Measurements from ENCODE around the gene SPIN1.

SPIN1 gene

DNA sequence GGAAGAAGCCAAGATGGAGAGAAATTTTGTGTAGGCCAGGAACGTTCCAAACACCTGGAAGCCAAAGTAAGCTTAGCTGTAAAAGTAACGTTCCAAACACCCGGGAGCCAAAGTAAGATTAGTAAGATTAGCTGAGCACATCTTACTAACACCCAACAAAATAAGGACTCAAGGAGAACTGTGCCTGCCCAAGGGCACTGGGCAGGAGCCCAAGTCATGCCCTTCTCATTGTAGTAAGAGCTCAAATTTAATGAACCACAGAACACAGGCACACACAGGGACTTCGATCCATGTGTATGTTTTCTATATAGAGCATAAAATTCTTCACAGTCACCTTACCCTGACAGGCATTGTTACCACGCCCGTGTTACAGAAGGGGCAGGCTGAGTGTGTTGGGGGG is 110.6 kb downstream of the SPIN1 start:
- DNase-seq: no peak

DNA sequence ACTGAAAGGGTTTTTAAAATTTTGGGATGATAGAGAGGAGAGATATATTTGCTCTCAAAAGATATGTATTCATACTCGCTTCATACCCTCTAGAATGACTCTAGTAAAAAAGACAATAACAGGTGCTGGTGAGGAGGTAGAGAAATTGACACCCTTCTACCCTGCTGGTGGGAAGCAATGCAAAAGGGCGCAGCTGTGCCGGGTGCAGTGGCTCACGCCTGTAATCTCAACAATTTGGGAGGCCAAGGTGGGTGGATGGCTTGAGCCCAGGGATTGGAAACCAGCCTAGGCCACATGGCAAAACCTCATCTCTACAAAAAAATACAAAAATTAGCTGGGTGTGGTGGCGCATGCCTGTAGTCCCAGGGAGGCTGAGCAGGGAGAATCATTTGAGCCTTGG is 112.8 kb downstream of the SPIN1 start:
- DNase-seq: no peak

- no peak for DNase-seq
Observed at GRCh38 chr9:88502552-88503034, 114.3 kb downstream of the SPIN1 start.

DNA sequence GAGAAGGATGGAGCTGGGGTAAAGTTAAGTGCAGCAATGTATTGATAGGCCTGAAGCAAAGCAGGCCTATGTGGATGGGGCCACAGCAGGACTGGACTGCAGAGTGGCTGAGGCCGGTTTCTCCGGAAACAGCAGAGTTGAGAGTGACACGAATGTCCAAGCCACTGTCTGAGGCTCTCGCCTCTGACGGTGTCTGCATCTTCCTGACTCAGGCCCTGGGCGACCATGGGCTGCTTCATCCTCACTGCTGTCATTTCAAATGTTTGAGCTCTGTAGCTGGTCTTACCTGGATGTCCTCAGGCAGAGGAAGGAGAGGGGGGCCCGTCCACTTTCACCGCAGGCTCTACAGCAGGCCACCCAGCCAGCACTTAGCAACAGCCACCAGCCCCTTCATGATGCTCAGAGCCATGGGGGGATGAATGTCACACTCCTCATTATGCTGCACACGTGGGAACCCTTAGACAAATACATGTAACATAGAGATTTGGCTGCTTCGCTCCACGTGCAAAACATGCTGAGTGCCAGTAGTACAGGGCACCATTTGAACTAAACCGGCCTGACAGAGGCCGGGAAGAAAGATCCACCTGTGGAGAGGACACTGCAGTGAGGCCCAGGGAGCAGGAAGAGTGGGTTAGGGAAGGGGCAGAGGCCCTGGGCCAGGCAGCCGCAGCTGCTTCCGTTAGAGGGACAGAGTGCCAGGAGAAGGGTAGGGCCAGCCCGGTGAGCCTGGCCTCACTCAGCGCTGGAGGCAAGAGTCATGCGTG is 115.0 kb downstream of the SPIN1 start:
- no peak for DNase-seq

DNA sequence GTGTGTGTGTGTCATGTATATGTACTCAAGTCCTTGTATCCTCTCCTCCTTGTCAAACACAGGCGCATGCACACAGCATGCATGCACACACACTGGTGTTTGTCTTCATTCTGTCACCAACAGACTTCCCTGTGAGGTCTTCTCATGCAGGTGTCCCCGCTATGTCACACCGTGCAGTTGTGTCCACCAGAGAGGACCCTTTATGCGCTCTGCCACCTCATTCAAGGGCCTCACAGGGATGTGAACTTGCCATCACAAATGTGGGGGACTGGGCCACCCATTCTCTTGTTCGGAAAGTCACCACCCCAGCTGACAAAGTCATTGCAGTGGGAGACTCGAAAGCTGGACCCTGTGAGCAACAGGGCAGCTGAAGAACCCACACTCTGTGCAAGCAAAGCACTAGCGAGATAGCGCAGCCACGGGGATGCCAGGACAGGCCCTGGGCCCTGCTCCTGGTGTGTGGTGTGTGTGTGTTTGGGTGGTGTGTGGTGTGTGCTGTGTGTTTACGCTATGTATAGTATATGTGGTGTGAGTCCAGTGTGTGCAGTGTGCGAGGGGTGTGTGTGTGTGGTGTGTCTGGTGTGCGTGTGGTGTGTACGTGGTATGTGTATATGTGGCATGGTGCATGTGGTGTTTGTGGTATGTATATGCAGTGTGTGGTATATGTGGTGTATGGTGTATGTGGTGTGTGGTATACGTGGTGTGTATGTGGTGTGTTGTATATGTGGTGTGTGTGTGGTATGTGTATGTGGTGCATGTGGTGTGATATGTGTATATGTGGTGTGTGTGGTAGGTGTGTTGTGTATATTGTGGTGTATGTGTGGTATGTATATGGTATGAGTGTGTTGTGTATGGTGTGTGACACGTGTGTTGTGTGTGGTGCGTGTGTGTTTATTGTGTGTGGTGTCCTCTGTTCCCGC is 115.9 kb downstream of the SPIN1 start:
- no peak for DNase-seq

DNA sequence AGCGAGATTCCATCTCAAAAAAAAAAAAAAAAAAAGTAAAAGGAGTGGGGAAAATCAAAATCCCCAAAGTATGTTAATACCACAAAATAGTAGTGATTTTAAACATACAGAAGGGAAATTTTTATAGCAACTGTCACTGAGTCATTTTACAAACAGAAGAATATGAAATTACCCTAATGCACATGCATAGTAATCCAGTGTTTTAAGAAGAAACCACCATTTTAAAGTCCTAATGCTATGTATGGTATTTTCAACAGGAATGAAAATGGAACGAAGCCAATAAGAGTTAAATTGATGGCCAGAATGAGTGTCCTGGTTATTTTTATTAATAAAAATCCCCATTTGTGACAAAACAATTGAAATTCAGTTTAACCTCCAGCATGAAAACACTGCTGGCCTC is 120.1 kb downstream of the SPIN1 start:
- DNase-seq: no peak

DNA sequence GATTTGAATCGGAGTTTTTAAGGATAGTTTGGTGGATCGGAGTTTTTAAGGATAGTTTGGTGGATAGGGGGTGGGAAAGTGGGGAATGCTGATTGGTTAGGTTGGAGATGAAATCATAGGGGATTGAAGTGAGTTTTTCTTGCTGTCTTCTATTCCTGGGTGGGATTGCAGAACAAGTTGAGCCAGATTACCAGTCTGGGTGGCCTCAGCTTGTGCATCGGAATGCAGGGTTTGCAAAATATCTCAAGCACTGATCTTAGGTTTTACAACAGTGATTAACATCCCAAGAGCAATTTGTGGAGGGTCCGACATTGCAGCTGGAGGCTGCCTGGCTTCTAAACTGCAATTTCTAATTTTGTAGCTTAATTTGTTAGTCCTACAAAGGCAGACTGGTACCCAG is 123.7 kb downstream of the SPIN1 start:
- DNase-seq: no peak

DNA sequence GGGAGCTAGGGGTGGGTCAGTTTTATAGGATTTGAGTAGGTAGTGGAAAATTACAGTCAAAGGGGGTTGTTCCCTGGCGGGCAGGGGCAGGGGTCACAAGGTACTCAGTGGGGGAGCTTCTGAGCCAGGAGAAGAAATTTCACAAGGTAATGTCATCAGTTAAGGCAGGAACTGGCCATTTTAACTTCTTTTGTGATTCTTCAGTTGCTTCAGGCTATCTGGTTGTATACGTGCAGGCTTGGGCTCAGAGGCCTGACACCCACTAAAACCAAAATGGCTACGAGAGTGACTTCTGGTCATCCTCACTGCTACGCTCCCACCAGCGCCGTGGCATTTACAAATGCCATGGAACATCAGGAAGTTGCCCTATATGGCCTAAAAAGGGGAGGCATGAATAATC is 126.0 kb downstream of the SPIN1 start:
- DNase-seq: no peak

GRCh38 chr9:88521308-88521707 is 133.1 kb downstream of the SPIN1 start:
- DNase-seq: no peak

GRCh38 chr9:88522360-88522759 is 134.1 kb downstream of the SPIN1 start:
- no peak for DNase-seq

GRCh38 chr9:88523056-88523455 is 134.8 kb downstream of the SPIN1 start:
- DNase-seq: no peak

DNA sequence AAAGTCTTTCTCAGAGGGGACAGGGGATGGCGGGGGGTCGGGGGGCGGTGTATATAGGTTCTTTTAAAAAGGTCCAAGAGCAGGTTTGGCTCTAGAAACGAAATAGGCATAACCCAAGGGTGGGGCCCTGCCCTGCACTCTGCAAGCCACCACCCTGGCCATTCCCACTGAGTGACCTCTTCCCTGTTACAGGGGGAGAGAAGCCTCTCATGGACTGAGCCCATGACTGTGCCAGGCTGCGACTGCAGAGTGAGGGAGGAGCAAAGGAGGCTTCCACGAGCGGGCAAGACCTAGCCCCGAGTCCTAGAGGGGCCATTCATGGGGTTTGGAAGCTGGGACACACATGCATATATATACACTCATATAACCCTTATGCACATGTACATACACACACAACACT is 136.7 kb downstream of the SPIN1 start:
- DNase-seq: no peak

GRCh38 chr9:88527618-88528017 is 139.4 kb downstream of the SPIN1 start:
- no peak for DNase-seq
